ELR (cell line): ENCODE results near the gene CYGB.
A peak's percentile ranks its signal among the peaks of the same experiment; 100 is the strongest.

ENCODE experiments used
- DNase-seq: peaks from one replicate; pipeline ENCODE4 v3.0.0-alpha.2; 2015; ENCODE audit warnings: low read depth

CYGB gene

DNA sequence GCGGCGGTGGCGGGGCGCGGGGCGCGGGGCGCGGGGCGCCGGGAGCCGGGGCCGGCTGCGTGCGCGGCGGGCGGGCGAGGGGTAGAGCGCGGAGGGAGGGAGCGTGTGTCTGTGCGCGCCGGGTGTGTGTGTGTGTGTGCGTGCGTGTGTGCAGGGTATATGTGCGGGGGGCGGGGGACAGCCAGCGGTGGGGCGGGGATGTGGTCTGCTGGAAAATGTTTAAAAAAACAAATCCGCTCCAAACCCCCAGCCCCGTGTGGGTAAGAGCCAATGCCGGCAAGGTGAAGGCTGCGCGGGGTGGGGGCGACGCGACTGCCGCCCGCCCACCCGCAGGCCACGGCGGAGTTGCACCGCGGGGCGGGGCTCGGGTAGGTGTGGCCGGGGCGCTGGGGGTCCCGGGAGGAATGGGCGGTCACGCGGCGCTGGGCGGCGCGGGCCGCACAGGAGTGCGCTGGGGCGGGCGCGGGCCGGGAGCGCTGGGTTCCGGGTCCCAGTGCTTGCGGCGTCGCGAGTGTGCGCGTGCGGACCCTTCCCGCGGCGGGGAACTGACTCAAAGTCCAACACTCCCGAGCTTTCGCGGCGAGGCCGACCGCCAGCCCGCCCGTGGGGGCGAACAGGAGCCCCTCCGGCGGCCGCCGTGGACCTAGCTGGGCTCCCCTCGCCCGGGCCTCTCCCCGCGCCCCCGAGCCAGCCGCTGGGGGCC, at the start of gene CYGB:
TSS of gene CYGB (minus strand) at position 132 of the 703 bp plus-strand sequence. CDS start 167 bp downstream, outside the sequence.
- no peak for DNase-seq

DNA sequence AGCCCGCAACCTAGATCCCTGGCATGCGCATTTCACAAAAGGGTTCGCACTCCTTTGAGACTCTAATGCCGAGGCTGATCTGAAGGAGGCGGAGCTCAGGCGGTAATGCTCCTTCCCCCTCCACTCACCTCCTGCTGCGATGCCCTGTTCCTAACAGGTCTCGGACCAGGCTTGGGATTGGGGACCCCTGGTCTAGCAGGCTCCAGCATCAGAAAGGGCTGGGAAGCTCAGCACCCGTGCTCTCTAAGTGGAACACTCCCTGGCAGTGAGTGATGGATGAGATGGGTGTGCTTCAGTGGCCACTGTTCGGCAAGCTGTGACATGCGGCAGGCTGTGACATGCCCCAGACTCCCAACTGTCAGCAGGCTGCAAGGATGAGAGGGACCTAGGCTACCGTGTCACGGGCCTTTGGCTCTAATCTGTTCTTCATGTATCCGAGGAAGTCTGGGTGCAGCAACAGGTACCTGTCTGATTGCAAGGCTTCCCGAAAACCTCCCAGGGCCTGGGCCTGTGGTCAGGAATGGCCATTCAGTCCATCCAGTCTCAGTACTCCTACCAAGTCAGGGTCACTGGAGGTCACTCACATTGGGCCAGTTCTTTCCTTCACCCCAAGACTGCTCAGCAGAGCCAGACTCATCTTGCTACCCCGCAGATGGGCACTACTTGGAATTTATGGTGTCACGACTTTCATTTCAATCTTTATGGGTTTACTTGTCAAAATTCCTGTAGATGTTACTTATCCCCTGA, 49.4 kb upstream of the CYGB start:
- no peak for DNase-seq

DNA sequence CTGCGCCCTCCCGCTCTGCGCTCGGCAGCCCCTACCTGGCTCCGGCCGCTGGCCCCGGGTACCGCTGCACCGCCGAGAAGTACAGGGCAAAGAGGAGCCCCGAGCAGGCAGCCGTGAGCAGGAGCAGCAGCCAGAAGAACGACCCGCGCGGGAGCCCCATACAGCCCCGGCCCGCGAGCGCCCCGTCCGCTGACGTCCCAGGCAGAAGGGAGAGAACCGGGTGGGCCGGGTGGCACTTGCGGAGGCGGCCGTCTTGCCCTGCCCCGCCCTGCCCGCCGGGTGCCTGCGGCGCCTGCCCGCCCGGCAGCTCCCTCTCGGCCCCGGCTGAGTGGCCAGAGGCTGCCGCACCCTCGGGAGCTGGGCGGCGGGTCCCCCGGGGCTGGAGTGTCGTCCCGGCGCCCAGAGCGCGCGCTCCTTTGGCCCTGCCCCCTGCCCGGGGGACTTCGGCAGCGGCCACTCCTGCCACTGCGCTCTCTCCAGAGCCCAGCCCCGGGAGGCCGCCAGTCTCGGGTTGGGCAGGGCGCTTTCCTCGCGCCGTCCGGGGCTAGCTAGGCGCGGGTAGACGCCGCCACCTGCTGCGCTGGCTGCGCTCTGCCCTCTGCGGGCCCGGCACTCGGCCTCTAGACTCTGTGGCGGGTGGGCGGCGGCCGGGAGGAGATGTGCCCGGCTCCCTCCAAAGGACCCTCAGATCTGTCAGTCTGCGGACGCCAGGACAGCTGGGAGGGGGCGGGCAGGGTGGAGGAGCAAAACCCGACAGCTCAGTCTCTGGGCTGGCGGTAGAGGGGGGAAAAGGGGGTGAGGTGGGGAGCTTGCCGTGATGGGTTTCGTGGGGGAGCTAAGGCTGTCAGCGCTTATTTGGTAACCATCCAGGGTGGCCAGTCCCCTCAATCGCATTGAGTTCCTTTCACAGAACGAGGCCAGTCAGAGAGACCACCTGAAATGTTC, 48.4 kb upstream of the CYGB start, which contains the start of gene ST6GALNAC2:
TSS of gene ST6GALNAC2 (minus strand) at position 212 of the 945 bp plus-strand sequence. CDS start at position 160, 52 bp downstream.
- peak; percentile 72 for DNase-seq

DNA sequence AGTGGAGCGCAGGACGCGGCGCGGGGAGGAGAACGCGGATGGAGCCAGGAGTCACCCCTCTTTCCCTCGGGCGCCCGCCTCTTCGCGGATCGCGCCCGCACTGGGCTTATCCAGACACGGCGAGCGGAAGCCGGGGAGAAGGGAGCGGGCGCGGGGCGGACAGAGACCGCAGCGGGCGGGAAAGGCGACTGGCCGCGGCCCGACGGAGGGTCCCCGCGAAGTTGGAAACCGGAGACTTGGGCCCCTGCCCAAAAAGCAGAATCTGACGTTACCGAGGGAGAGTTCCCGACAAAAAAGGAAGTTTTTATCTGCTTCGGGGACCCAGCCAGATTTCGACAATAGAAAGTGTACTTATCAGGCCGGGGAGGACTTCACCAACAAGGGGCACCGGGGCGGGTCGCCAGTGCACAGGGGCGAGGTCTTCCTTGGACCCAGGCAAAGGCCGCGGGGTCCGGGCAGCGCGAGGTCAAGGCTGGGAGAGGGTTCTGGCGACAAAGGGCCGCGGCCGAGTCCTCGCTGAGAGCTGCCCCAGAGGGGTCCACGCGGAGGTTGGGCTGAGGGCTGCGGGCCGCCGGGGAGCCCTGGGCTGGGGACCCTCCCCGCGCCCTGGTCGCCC, 47.6 kb upstream of the CYGB start:
- DNase-seq: no peak

DNA sequence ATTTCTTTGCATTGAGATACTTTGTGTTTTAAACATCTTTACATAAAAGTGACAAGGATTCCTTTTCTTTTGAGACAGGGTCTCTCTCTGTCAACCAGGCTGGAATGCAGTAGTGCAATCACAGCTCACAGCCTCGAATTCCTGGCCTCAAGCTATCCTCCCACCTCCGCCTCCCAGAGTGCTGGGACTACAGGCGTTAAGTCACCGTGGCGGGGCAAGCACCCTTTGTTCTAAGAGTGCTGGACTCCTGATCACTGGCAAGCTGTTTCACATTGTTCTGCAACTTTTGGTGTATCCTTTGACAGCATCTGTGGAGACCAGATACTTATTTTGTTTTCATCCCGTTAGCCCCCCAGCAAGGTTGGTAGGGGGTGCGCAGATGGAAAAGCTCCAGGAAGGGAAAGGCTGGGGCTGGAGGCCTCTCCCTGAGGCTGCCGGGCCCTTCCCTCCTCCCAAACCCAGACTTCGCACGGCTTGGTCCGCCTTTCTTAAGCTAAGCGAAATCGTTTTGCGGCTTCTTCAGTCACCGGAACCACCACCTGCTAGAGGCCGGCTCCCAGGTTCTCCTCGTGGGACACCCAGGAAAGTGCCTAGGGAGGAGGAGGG, 47.0 kb upstream of the CYGB start:
- no peak for DNase-seq

DNA sequence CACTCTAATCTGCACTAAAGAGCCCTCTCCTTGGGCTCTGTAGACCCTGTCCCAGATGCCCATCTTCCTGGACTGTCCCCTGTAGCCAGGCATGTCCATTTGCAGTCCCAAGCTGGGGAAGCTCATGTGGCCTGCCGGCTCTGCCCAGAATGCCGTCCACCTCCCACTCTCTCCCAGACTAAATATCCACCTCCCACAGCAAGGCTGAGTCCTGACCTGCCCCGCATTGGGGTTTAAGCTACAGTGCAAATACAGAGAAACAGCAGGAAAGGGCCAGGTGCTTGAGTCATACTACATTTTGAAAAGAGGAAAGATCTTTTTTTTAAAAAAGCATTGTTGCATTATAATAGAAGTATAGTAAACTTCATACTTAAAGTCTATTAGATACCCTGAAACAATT, 45.2 kb upstream of the CYGB start:
- DNase-seq: no peak

DNA sequence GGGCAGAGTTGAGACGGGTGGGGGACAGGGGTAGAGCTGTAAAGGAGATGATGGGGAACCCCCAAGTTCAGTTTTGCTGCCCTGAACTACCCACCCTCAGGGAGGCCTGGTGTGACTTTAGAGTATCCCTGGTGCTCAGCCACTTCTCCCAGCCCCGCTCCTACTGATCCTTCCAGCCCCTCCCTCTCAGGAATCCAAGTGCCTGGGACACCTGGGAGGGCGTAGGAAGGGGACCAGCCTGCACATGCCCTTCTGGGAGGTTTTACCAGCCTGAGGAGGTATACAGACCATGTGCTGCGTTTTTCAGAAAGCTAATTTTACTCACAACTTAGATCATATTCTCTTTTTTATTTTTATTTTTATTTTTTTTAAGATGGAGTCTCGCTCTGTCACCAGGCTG, 44.0 kb upstream of the CYGB start:
- no peak for DNase-seq

DNA sequence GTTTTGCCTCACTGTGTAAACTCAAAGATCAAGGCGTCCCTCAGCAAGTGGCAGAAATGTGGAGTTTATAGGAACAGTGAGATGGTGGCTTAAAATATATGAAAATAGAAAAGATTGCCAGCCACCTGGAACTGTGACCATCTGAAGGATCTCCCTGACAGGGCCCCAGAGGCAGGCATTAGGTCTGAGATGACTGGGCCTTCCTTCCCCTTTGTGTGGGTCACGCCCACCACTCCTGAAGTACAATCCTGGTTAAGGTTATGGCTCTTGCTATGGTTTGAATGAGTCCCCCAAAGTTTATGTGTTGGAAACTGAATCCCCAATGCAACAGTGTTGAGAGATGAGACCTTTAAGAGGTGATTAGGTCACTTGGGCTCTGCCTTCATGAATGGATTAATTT, 41.8 kb upstream of the CYGB start:
- no peak for DNase-seq

DNA sequence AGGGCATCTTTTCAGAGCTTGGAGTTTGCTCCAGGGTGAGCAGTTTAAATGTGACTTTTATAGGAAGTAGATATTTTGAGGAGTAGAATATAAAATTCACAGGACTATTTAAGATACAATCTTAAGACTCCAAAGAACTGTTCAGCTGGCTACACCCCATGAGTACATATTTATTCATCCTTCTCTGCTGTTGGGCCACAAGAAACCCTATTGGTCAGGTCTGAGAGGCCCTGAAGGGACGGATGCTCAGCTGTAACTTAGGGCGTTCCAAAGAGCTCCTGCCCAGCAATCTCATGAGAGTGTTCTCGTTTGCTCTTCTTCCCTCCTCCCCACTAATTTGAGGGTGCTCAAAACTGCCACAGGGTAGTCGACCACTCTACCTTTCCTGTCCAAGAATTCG, 40.9 kb upstream of the CYGB start:
- DNase-seq: peak; percentile 74

DNA sequence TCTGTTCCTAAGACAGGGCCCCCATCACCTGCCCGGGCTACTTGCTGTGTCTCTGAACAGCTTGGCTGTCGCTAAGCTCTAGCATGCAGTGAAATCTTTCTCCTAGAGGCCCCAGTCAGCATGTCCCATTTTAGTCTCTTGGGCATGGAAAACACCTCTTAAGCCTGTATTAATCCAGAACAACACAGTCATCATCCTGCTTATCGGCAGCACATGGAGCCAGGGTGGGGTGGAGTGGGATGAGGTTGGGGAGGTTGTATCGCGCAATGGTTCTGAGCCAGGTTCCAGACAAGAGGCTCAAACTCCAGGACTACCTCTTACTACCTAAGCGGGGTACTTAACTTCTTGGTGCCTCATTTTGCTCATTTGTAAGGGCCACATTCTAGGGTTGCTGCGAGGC, 40.4 kb upstream of the CYGB start:
- DNase-seq: no peak

DNA sequence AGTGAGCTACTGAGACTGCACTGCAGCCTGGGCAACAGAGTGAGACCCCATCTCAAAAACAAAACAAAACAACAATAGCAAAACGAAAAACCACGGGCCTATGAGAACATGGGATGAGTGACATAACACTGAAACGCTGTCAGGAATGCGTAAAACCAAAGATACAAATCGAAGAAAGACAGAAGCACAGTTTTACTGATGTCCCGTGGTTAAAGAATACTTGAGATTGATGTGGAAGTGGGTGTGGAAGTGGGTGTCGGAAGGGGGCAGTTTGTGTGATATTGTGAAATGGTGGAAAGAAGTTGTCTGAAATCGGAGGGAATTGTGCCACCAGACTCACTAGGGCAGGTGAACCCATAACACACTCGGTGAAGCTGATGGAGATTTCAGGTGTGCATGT, 38.7 kb upstream of the CYGB start:
- DNase-seq: no peak

DNA sequence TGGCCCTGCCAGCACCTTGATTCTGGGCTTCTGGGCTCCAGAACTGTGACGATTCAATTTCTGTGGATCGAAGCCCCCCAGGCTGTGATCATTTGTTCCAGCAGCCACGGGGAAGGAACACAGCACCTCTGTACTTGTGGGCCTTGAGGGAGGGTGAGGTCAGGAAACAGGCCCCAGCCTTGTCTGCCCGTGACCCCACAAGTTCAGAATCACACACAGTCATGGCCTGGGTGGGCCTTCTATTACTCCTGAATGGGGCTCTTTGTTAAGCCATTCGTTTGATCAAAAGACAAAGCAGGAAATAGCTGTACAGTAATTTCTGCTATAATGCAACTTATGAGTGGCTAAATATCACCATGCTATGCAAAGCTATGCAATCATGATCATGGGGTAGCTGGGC, 38.1 kb upstream of the CYGB start:
- no peak for DNase-seq

DNA sequence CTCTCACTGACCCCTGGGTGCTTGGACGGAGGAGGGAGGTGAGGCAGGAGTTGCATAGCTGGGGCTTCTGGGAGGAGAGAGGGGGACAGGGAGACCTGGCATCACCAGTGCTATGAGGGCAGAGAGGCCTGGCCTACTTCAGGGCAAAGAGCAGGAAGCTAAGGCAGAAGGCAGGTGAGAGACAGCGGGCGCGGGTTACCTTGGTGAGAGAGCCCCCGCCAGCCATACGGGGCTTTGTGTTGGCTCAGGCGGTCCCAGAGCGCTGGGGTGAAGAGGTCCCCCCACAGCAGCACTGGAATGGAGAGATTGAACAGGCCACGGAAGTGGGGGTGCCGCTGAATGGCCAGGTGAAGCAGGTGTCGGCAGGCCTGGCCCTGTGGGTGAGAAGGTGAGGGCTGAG, 36.7 kb upstream of the CYGB start:
- DNase-seq: no peak

DNA sequence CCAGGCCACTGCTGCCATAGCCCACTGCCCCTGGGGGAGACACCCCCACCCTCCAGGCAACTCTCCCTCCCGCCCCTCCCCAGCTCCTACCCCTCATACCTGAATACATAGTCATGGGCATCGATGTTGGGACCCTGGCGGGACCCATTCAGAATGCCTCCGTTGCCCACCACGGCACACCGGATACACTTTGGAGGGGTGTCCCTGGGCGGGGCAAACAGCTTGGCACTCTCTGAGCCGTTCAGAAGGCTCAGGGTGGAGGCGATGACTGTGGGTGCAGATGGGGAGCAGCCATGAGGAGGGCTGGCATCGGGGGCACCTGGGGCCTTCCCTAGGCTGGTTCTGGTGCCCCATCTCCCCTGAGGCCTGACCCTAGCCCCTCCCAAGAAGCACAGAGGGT, 35.6 kb upstream of the CYGB start:
- DNase-seq: no peak

DNA sequence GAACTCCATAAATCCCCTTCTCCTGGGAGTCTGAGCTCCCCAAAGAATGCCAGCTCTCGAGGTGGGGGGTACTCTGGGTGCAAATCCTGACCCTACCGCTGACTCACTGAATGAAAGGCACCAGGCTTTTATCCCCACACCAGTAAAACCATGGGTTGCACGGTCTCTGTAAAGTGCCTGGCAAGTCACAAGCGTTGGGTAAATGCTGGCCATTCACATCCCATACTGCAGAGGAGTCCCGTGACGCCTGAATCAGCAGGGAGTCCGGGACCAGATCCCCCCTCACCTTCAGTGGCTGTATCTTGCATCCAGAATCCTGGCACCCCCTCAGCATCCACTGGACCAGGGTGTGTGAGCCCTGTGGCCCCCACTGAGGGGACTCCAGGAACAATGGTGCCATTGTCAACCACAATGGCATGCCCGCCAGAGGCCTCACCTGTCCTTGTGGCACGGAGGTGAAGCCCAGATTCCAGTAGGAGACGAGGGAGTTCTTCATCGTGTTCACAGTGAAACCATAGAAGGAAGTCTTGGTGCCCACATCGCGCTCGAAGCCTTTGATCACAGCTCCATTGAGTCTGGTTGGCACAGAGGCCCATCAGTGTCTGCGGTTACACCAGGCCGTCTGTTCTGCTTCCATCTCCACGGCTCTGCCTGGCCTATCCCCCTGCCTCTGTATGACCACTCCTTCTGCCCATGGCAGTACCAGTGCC, 34.8 kb upstream of the CYGB start:
- no peak for DNase-seq

DNA sequence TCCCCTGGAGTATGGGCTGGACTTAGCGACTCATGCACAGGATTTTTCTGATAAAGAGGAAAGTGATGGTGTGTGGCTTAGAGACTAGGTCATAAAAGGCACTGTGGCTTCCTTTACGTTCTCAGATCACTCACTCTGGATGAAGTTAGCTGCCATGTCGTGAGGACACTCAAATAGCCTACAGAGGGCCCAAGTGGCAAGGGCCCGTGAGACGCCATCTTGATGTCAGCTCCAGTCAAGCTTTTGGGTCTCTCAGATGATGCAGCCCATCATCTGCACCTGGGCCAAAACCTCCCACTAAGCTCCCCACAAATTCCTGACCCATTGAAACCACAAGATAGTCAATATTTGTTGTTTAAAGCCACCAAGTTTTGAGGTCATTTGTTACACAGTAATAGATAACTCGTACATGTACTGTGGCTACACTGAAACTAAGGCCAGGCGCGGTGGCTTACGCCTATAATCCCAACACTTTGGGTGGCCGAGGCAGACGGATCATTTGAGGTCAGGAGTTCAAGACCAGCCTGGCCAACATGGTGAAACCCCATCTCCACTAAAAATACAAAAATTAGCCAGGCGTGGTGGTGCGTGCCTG, 33.5 kb upstream of the CYGB start:
- DNase-seq: no peak

DNA sequence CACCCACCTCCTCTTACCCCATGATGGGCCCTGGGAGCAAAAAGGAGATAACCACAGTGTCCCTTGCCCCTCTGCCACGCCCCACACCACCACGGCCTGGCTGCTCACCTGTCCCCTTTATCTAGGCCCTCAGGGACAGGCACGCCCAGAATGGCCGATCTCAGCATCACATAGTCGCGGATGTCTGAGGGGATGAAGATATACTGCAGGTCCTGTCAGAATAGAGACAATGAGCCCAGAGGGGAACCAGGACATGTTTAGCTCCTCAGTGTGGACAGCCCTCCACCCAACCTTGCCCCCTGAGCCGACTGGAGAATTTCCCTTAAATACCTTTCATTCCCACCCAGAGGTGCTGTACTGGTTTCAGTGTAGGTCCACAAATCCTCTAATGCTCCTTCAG, 32.9 kb upstream of the CYGB start:
- no peak for DNase-seq

DNA sequence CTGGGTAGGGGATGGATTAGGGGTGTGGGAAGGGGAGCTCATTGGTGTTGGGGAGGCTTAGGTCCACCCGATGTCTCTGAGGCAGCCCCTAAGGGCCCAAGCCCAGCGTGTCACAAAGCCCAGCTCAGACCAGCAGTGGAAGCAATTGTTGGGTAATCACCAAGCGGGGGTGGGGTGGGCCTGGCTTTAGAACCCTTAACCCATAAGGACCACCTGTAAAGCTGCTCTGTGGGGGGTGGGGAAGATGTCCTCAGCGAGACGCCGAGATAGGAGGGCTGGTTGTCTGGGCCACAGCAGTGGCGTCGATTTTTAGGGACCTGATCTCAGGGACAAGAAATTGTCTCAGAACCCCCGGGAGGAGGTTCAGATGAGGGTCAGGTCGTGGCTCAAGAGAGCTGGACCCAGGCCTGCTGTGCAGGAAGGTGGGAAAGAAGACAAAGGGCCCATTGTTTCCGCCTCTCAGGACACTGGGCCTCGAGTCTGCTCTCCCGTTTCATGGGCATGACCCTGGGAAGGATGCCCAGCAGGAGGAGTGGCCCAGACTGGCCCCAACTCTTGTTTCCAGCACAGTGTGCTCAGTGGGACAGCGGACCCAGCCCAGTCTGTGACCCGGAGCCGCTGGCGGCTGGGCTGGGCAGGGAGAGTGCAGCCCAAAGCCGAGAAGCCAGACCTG, 32.2 kb upstream of the CYGB start:
- no peak for DNase-seq

DNA sequence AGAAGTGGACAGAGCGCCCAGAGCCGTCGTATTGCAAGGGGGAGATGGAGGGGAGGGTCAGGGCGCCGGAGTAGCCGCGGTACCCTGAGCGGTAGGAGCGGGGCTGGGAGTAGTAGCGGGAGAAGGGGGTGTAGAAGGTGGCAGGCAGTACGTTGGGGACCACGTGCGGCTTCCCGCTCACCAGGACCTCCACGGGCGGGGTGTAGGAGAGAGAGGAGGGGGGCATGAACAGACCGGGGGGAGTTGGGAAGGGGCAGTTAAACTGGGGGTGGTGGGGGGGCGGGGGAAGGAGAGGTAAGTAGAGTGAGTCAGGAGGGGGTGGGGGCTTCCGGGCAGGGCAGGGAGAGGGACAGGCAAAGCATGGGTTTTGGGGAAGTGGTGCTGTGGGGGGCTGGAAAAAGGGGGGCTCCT, 31.3 kb upstream of the CYGB start:
- no peak for DNase-seq
